Measurements from ENCODE around the gene USP10.

Gene USP10

DNA sequence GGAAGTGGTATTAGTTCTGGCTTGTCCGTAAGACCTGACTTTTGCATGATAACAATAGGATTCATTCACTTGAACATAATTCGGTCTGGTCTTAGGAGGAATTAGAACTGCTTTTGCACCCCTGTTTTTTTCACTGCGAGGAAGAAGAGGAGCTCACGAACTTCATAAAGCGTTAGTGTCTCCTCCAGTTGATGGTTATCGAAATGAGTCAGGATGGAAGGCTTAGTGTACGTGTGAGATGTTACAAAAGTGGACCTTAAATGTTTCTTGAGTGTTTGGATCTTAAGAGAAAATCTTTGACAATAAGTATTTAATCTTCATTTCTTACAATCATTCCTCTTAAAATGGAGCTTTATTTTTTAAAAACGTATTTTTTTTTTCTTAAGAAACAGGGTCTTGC, 52.8 kb downstream of the USP10 start:
- Histone ChIP-seq H3K9me3 (ENCODE audit: control insufficient read depth, insufficient read depth, low read length) (no peaks in the 10 kb centered on the region), H3K27me3 (ENCODE audit: control insufficient read depth, insufficient read depth, low read length) (no peaks in the 10 kb centered on the region), H3K4me3 (ENCODE audit: low read depth, low read length) (no peak overlapping the region), H3K9ac (ENCODE audit: low read depth, low read length) (no peak overlapping the region), H3K27ac (ENCODE audit: low read depth, low read length) (no peak overlapping the region), H3K4me1 (ENCODE audit: control insufficient read depth, insufficient read depth, low read length) (peaks cover 2% of the 10 kb centered on the region; the same call in 1 of the 2 replicates), H3K36me3 (ENCODE audit: control insufficient read depth, insufficient read depth, low read length) (peaks cover 11% of the 10 kb centered on the region)

- peaks cover 2% of the 10 kb centered on the region; the same call in 1 of the 2 replicates for H3K4me1 ChIP-seq (ENCODE audit: control insufficient read depth, insufficient read depth, low read length)
- H3K27me3 ChIP-seq (ENCODE audit: control insufficient read depth, insufficient read depth, low read length), result no peaks in the 10 kb centered on the region
- H3K4me3 ChIP-seq (ENCODE audit: low read depth, low read length), result no peak overlapping the region
- H3K36me3 ChIP-seq (ENCODE audit: control insufficient read depth, insufficient read depth, low read length), result peaks cover 15% of the 10 kb centered on the region
- no peak overlapping the region for H3K9ac ChIP-seq (ENCODE audit: low read depth, low read length)
- no peaks in the 10 kb centered on the region for H3K9me3 ChIP-seq (ENCODE audit: control insufficient read depth, insufficient read depth, low read length)
- H3K27ac ChIP-seq (ENCODE audit: low read depth, low read length), result no peak overlapping the region
Observed at GRCh38 chr16:84753412-84754326, 53.9 kb downstream of the USP10 start.

GRCh38 chr16:84754353-84754856, 54.6 kb downstream of the USP10 start:
- H3K9me3 ChIP-seq (ENCODE audit: control insufficient read depth, insufficient read depth, low read length), result no peaks in the 10 kb centered on the region

DNA sequence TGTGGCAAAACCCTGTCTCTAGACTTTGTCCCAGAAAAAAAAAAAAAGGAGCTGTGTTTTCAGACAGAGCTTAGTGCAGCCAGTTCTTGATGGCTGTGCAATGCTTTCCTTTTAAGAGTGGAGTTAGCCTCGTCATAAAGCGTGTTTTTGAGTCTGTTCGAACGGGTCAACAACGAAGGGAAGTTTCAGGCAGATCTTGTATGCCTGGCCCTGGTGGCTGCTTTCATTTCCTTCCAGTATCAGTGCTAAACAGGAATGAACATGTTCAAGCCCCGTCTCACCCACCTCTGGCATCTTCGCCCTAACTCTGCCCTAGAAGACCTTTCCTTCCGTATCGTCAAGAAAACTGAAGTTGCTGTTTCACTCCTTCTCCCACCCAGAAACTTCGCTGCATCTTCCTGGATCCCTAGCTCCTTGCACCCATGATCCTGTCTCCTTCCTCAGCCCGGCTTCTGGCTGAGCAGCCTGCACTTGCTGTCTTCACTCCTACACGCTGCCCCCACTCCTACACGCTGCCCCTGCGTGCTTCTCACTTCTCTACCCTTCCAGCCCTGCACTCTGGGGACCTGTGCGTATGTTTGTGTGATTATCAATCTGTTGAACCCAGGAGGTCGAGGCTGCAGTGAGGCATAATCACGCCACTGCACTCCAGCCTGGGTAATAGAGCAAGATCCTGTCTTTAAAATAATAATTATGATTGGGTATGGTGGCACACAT, 55.3 kb downstream of the USP10 start:
- H3K9ac ChIP-seq (ENCODE audit: low read depth, low read length), result no peak overlapping the region
- H3K4me3 ChIP-seq (ENCODE audit: low read depth, low read length), result no peak overlapping the region
- no peaks in the 10 kb centered on the region for H3K9me3 ChIP-seq (ENCODE audit: control insufficient read depth, insufficient read depth, low read length)
- no peaks in the 10 kb centered on the region for H3K27me3 ChIP-seq (ENCODE audit: control insufficient read depth, insufficient read depth, low read length)
- H3K4me1 ChIP-seq (ENCODE audit: control insufficient read depth, insufficient read depth, low read length), result peaks cover 2% of the 10 kb centered on the region; the same call in 1 of the 2 replicates
- H3K27ac ChIP-seq (ENCODE audit: low read depth, low read length), result no peak overlapping the region
- peaks cover 26% of the 10 kb centered on the region for H3K36me3 ChIP-seq (ENCODE audit: control insufficient read depth, insufficient read depth, low read length)

More at GRCh38 chr16:84754353-84754856, 54.6 kb downstream of the USP10 start:
- Histone ChIP-seq H3K27ac (ENCODE audit: low read depth, low read length) (no peak overlapping the region), H3K9ac (ENCODE audit: low read depth, low read length) (no peak overlapping the region), H3K4me3 (ENCODE audit: low read depth, low read length) (no peak overlapping the region), H3K4me1 (ENCODE audit: control insufficient read depth, insufficient read depth, low read length) (peaks cover 2% of the 10 kb centered on the region; the same call in 1 of the 2 replicates), H3K36me3 (ENCODE audit: control insufficient read depth, insufficient read depth, low read length) (peaks cover 22% of the 10 kb centered on the region), H3K27me3 (ENCODE audit: control insufficient read depth, insufficient read depth, low read length) (no peaks in the 10 kb centered on the region)

GRCh38 chr16:84756830-84757229, 57.0 kb downstream of the USP10 start:
- Histone ChIP-seq H3K4me3 (ENCODE audit: low read depth, low read length) (no peak overlapping the region), H3K36me3 (ENCODE audit: control insufficient read depth, insufficient read depth, low read length) (peaks cover 40% of the 10 kb centered on the region), H3K9me3 (ENCODE audit: control insufficient read depth, insufficient read depth, low read length) (no peaks in the 10 kb centered on the region), H3K27me3 (ENCODE audit: control insufficient read depth, insufficient read depth, low read length) (no peaks in the 10 kb centered on the region), H3K9ac (ENCODE audit: low read depth, low read length) (no peak overlapping the region), H3K27ac (ENCODE audit: low read depth, low read length) (no peak overlapping the region), H3K4me1 (ENCODE audit: control insufficient read depth, insufficient read depth, low read length) (peaks cover 2% of the 10 kb centered on the region; the same call in 1 of the 2 replicates)

GRCh38 chr16:84758627-84759026, 58.8 kb downstream of the USP10 start:
- Histone ChIP-seq H3K9me3 (ENCODE audit: control insufficient read depth, insufficient read depth, low read length) (no peaks in the 10 kb centered on the region), H3K9ac (ENCODE audit: low read depth, low read length) (no peak overlapping the region), H3K27ac (ENCODE audit: low read depth, low read length) (no peak overlapping the region), H3K4me3 (ENCODE audit: low read depth, low read length) (no peak overlapping the region), H3K27me3 (ENCODE audit: control insufficient read depth, insufficient read depth, low read length) (no peaks in the 10 kb centered on the region), H3K4me1 (ENCODE audit: control insufficient read depth, insufficient read depth, low read length) (peaks cover 2% of the 10 kb centered on the region; the same call in 1 of the 2 replicates), H3K36me3 (ENCODE audit: control insufficient read depth, insufficient read depth, low read length) (peaks cover 54% of the 10 kb centered on the region)

GRCh38 chr16:84759061-84759460, 59.3 kb downstream of the USP10 start:
- Histone ChIP-seq H3K36me3 (ENCODE audit: control insufficient read depth, insufficient read depth, low read length) (peaks cover 59% of the 10 kb centered on the region), H3K4me3 (ENCODE audit: low read depth, low read length) (no peak overlapping the region), H3K4me1 (ENCODE audit: control insufficient read depth, insufficient read depth, low read length) (peaks cover 2% of the 10 kb centered on the region; the same call in 1 of the 2 replicates), H3K9ac (ENCODE audit: low read depth, low read length) (no peak overlapping the region), H3K9me3 (ENCODE audit: control insufficient read depth, insufficient read depth, low read length) (no peaks in the 10 kb centered on the region), H3K27me3 (ENCODE audit: control insufficient read depth, insufficient read depth, low read length) (no peaks in the 10 kb centered on the region), H3K27ac (ENCODE audit: low read depth, low read length) (no peak overlapping the region)

DNA sequence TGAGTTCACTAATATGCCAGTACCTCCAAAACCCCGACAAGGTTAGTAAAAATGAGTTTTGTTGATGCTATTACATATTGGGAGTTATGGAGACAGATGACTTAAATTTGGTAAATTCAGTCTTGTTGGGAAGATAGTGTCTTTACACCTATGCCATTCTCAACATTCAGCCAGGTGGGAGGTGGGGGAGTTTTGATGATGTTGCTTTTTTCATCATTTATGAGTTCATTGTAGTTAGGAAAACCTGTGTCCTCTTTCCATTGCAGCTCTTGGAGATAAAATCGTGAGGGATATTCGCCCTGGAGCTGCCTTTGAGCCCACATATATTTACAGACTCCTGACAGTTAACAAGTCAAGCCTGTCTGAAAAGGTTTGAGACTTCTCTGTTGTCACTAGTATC, 60.1 kb downstream of the USP10 start:
- no peaks in the 10 kb centered on the region for H3K27me3 ChIP-seq (ENCODE audit: control insufficient read depth, insufficient read depth, low read length)
- H3K9ac ChIP-seq (ENCODE audit: low read depth, low read length), result no peak overlapping the region
- H3K4me3 ChIP-seq (ENCODE audit: low read depth, low read length), result no peak overlapping the region
- no peak overlapping the region for H3K27ac ChIP-seq (ENCODE audit: low read depth, low read length)
- H3K4me1 ChIP-seq (ENCODE audit: control insufficient read depth, insufficient read depth, low read length), result 0 out of 2 replicates have a peak, but pooled peaks cover 2% of the 10 kb centered on the region
- H3K9me3 ChIP-seq (ENCODE audit: control insufficient read depth, insufficient read depth, low read length), result no peaks in the 10 kb centered on the region
- H3K36me3 ChIP-seq (ENCODE audit: control insufficient read depth, insufficient read depth, low read length), result peaks cover 67% of the 10 kb centered on the region

DNA sequence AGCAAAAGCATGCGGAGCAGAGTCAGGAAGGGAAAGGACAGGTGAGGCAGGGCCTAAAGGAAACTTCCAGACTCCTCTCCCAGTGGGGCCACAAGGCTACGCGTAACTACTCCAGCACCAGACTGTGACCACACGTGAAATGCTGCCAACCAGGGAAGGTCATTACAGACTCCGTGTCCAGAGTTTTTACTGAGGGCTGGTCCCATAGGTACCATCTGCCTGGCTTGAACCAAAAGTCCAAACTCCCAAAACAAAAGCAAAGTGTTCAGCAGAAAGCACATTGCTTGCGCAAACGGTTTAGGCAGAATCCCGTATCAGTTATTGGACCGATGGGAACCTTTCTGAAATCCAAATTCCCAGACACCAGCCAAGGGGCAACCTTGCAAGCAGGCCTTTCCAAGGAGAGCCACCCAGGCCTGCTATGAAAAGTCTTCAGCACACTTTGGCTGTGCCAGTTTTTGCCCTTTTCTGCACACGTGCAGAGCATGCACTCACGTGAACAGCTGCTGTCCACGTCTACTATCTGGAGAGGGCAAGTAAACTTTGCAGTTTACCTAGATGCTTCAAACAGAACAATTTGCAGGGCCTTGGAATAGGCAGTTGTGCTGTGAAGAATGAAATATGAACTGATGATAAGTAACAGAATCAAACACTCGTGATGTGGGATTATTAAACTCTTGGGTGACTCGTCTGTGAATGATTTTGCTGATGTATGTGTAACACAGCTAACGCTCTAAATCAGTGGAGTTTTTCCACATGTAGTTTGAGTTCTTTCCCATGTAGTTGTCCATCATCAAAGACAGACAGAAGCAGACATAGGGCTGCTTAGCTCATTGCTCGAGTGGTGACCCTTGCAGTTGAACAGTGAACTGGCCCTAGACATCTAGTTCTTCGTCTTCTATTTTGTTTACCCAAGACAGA, 61.9 kb downstream of the USP10 start:
- no peaks in the 10 kb centered on the region for H3K4me1 ChIP-seq (ENCODE audit: control insufficient read depth, insufficient read depth, low read length)
- H3K4me3 ChIP-seq (ENCODE audit: low read depth, low read length), result no peak overlapping the region
- H3K27ac ChIP-seq (ENCODE audit: low read depth, low read length), result no peak overlapping the region
- no peaks in the 10 kb centered on the region for H3K27me3 ChIP-seq (ENCODE audit: control insufficient read depth, insufficient read depth, low read length)
- H3K36me3 ChIP-seq (ENCODE audit: control insufficient read depth, insufficient read depth, low read length), result peaks cover 80% of the 10 kb centered on the region
- no peak overlapping the region for H3K9ac ChIP-seq (ENCODE audit: low read depth, low read length)
- no peaks in the 10 kb centered on the region for H3K9me3 ChIP-seq (ENCODE audit: control insufficient read depth, insufficient read depth, low read length)

DNA sequence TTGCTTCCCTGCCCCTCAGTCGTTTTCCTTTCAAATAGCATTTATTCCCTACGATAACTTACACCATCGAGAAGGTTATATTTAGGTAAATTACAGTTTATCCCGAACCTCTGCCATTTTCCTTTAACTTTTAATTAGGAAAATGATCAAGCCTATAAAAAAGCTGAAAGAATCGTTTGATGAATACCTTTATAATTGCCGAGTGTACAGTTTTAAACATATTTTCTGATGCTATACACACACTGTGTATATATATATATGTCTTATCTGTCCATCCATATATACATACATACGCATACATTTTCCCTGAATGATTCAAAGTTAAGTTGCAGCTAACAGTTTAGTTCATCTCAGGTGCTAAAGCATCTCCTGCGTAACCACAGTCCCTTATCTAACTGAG, 63.4 kb downstream of the USP10 start:
- Histone ChIP-seq H3K4me1 (ENCODE audit: control insufficient read depth, insufficient read depth, low read length) (no peaks in the 10 kb centered on the region), H3K27ac (ENCODE audit: low read depth, low read length) (no peak overlapping the region), H3K9me3 (ENCODE audit: control insufficient read depth, insufficient read depth, low read length) (no peaks in the 10 kb centered on the region), H3K27me3 (ENCODE audit: control insufficient read depth, insufficient read depth, low read length) (no peaks in the 10 kb centered on the region), H3K4me3 (ENCODE audit: low read depth, low read length) (no peak overlapping the region), H3K36me3 (ENCODE audit: control insufficient read depth, insufficient read depth, low read length) (peaks cover 93% of the 10 kb centered on the region), H3K9ac (ENCODE audit: low read depth, low read length) (no peak overlapping the region)
